ENCODE results near the gene SMIM36. TPM values are rescaled to one million over a fixed set of nuclear protein-coding genes. Genes with fewer than 3 reads are reported as not detected.

Gene SMIM36
- total and polyA plus RNA-seq, 10 of the 15 experiments (the other 5 are each of a cell fraction or from before 2014, with no cell fraction given), result not detected

- TF ChIP-seq PAX5 (IDR thresholded peaks at IDR 0.05; ENCODE audit: borderline replicate concordance, low read depth, low read length) (no peak), SREBF1 (IDR thresholded peaks at IDR 0.05; ENCODE audit: low read length) (no peak), RFX5 (IDR thresholded peaks at IDR 0.05; ENCODE audit: low read depth, low read length) (no peak), KLF5 (IDR thresholded peaks at IDR 0.05; ENCODE audit: partially characterized antibody) (no peak), TBL1XR1 (IDR thresholded peaks at IDR 0.05; ENCODE audit: low read depth, low read length) (no peak), EZH2 (IDR thresholded peaks at IDR 0.05; ENCODE audit: borderline replicate concordance, control insufficient read depth, low read depth, low read length) (no peak)
- TF ChIP-seq, protein P1, sequence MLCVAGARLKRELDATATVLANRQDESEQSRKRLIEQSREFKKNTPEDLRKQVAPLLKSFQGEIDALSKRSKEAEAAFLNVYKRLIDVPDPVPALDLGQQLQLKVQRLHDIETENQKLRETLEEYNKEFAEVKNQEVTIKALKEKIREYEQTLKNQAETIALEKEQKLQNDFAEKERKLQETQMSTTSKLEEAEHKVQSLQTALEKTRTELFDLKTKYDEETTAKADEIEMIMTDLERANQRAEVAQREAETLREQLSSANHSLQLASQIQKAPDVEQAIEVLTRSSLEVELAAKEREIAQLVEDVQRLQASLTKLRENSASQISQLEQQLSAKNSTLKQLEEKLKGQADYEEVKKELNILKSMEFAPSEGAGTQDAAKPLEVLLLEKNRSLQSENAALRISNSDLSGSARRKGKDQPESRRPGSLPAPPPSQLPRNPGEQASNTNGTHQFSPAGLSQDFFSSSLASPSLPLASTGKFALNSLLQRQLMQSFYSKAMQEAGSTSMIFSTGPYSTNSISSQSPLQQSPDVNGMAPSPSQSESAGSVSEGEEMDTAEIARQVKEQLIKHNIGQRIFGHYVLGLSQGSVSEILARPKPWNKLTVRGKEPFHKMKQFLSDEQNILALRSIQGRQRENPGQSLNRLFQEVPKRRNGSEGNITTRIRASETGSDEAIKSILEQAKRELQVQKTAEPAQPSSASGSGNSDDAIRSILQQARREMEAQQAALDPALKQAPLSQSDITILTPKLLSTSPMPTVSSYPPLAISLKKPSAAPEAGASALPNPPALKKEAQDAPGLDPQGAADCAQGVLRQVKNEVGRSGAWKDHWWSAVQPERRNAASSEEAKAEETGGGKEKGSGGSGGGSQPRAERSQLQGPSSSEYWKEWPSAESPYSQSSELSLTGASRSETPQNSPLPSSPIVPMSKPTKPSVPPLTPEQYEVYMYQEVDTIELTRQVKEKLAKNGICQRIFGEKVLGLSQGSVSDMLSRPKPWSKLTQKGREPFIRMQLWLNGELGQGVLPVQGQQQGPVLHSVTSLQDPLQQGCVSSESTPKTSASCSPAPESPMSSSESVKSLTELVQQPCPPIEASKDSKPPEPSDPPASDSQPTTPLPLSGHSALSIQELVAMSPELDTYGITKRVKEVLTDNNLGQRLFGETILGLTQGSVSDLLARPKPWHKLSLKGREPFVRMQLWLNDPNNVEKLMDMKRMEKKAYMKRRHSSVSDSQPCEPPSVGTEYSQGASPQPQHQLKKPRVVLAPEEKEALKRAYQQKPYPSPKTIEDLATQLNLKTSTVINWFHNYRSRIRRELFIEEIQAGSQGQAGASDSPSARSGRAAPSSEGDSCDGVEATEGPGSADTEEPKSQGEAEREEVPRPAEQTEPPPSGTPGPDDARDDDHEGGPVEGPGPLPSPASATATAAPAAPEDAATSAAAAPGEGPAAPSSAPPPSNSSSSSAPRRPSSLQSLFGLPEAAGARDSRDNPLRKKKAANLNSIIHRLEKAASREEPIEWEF (IDR thresholded peaks at IDR 0.05; ENCODE audit: insufficient replicate concordance, low read depth, low read length), result no peak
Measured at GRCh38 chr17:55409030-55409800, 102.0 kb downstream of the SMIM36 start (continued).
